Measurements from ENCODE around the gene TBX15.

DNA sequence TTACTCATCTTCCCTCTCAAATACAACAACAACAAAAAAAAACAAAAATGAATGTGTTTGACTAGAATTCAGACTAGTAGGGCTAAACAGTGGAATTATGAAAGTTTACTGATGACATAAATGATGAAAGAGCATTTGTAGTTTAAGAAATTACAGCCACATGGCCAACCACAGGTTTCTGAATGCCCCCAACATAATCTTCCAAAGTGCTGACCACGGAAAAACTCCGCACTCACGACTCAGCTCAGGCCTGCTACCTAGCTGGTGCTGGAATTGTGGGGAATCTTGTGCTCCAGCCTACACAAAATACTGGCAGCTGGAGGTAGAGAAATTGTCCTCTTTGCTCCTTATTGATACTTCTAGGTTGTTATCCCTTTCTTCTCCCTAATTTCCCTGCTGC is 23.6 kb upstream of the TBX15 start:
- TF ChIP-seq, protein P1, sequence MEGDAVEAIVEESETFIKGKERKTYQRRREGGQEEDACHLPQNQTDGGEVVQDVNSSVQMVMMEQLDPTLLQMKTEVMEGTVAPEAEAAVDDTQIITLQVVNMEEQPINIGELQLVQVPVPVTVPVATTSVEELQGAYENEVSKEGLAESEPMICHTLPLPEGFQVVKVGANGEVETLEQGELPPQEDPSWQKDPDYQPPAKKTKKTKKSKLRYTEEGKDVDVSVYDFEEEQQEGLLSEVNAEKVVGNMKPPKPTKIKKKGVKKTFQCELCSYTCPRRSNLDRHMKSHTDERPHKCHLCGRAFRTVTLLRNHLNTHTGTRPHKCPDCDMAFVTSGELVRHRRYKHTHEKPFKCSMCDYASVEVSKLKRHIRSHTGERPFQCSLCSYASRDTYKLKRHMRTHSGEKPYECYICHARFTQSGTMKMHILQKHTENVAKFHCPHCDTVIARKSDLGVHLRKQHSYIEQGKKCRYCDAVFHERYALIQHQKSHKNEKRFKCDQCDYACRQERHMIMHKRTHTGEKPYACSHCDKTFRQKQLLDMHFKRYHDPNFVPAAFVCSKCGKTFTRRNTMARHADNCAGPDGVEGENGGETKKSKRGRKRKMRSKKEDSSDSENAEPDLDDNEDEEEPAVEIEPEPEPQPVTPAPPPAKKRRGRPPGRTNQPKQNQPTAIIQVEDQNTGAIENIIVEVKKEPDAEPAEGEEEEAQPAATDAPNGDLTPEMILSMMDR (IDR thresholded peaks at IDR 0.05; ENCODE audit: borderline replicate concordance, extremely low read depth, low read length, poor library complexity, severe bottlenecking) = no peak
- no peak for TF ChIP-seq EZH2 (IDR thresholded peaks at IDR 0.05; ENCODE audit: borderline replicate concordance, low read depth, low read length, severe bottlenecking)

Data from DND-41 (cell line).